Activated B cell treated with CpG ODN at 0.5 μM for 24 hours (primary cell): ENCODE results near the gene TBC1D9. TPM values are rescaled to one million over a fixed set of nuclear protein-coding genes. Genes with fewer than 3 reads are reported as not detected.

ENCODE experiments used
- ATAC-seq: fragments of 200-7000 bp; cut with Tn5 transposase; one replicate; pipeline ENCODE4 v1.10.0; 2021; ENCODE audit warnings: low read depth, mild to moderate bottlenecking, moderate library complexity
- CTCF ChIA-PET: fragments of 350-600 bp; sonication (Branson Sonifier 250); formaldehyde crosslinking; loops from one replicate; lab custom pipeline; 2021; ENCODE audit warnings: antibody characterized with exemption; lab: Charles Lee
- POLR2A ChIA-PET: fragments of 350-600 bp; sonication (Branson Sonifier 250); formaldehyde crosslinking; loops from one replicate; lab custom pipeline; 2021; ENCODE audit warnings: antibody characterized with exemption; lab: Charles Lee
- DNase-seq: peaks from one replicate; pipeline ENCODE4 v3.0.0; 2022
- H3K27ac Mint-ChIP-seq: one replicate; pipeline ENCODE4 v1.8.0; 2020; ENCODE audit warnings: mixed read lengths
- H3K27me3 Mint-ChIP-seq: one replicate; pipeline ENCODE4 v1.8.0; 2021; ENCODE audit warnings: mixed read lengths
- H3K36me3 Mint-ChIP-seq: one replicate; pipeline ENCODE4 v1.8.0; 2021; ENCODE audit warnings: low read depth, mixed read lengths
- H3K4me1 Mint-ChIP-seq: one replicate; pipeline ENCODE4 v1.8.0; 2021; ENCODE audit warnings: mixed read lengths
- H3K4me3 Mint-ChIP-seq: one replicate; pipeline ENCODE4 v1.8.0; 2020; ENCODE audit warnings: mild to moderate bottlenecking, mixed read lengths
- H3K9me3 Mint-ChIP-seq: one replicate; pipeline ENCODE4 v1.8.0; 2020; ENCODE audit warnings: mixed read lengths
- intact Hi-C: fragments of 100-400 bp; cut with micrococcal nuclease; formaldehyde crosslinking; loops from one replicate; pipeline ENCODE4 v1.15.1; 2024
- total RNA-seq: library from RNA; stranded (reverse); gene quantifications from 2 replicates; pipeline ENCODE4 v1.2.3, GENCODE V29; 2022
- TF ChIP-seq, protein P1 (sequence below): fragments of 200-600 bp; IDR thresholded peaks from one replicate; pipeline ENCODE4 v1.8.0; 2022; ENCODE audit warnings: antibody characterized with exemption, mild to moderate bottlenecking

The TBC1D9 gene
- total RNA-seq, 1 donor from 2014 or later: 46.0 TPM

DNA sequence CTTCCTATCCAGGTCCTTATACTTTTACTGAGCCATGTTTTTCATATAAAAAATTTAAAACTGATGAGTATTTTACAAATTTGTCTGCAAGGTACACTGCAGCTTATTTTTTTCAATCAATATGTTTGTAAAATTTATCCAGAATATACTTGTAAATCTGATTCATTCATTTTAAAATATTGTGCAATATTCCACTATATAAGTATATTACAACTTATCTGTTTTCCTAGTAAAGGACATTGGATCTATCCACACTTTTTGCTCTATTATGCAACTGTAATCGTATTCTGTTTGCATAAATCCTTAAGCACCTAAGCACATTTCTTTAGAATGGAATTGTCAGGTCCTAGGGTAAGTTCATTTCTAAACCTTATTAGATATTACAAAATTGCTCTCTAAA is 49.5 kb downstream of the TBC1D9 start:
- ChIA-PET CTCF (interaction anchor here (1.1 kb wide), 1 partner anchor 347 kb away, joined by 3 read pairs; no protein-coding TSS in a partner anchor), POLR2A (no interaction called here)
- Mint-ChIP-seq H3K9me3 (no peaks in the 10 kb centered on the region), H3K27ac (no peak overlapping the region), H3K27me3 (no peaks in the 10 kb centered on the region), H3K4me3 (no peak overlapping the region), H3K36me3 (peaks cover 19% of the 10 kb centered on the region), H3K4me1 (peaks cover 74% of the 10 kb centered on the region)
- DNase-seq (no peak), ATAC-seq (no peak)
- TF ChIP-seq, protein P1, sequence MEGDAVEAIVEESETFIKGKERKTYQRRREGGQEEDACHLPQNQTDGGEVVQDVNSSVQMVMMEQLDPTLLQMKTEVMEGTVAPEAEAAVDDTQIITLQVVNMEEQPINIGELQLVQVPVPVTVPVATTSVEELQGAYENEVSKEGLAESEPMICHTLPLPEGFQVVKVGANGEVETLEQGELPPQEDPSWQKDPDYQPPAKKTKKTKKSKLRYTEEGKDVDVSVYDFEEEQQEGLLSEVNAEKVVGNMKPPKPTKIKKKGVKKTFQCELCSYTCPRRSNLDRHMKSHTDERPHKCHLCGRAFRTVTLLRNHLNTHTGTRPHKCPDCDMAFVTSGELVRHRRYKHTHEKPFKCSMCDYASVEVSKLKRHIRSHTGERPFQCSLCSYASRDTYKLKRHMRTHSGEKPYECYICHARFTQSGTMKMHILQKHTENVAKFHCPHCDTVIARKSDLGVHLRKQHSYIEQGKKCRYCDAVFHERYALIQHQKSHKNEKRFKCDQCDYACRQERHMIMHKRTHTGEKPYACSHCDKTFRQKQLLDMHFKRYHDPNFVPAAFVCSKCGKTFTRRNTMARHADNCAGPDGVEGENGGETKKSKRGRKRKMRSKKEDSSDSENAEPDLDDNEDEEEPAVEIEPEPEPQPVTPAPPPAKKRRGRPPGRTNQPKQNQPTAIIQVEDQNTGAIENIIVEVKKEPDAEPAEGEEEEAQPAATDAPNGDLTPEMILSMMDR: no peak
- intact Hi-C loops: loop anchor here (2.0 to 5.0 kb wide), 2 partner anchors 14 to 36 kb away; no protein-coding TSS in a partner anchor

DNA sequence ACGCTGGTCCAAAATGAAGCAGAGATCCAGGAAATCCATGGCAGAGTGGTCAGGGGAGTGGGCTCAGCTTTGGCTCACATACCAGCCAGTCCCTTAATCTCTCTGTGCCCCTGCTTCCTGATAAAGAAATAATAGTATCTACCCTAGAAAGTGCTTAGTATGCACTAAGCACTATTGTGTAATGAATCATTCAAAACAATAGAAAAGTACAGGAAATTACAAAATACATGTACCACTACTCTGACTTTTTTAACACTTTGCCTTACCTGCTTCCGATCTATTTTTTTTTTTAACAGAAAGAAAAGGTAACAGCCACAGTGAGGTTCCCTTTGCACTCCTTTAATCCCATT is 49.9 kb downstream of the TBC1D9 start:
- Mint-ChIP-seq H3K4me1 (peaks cover 72% of the 10 kb centered on the region), H3K27ac (peak overlapping the region; percentile 56), H3K4me3 (no peak overlapping the region), H3K27me3 (no peaks in the 10 kb centered on the region), H3K9me3 (no peaks in the 10 kb centered on the region), H3K36me3 (peaks cover 23% of the 10 kb centered on the region)
- TF ChIP-seq, protein P1: no peak
- ChIA-PET POLR2A (no interaction called here), CTCF (interaction anchor here (1.1 kb wide), 1 partner anchor 346 kb away, joined by 3 read pairs; no protein-coding TSS in a partner anchor)
- intact Hi-C loops: loop anchor here (2.0 to 5.0 kb wide), 2 partner anchors 15 to 36 kb away; no protein-coding TSS in a partner anchor
- ATAC-seq (no peak), DNase-seq (no peak)

DNA sequence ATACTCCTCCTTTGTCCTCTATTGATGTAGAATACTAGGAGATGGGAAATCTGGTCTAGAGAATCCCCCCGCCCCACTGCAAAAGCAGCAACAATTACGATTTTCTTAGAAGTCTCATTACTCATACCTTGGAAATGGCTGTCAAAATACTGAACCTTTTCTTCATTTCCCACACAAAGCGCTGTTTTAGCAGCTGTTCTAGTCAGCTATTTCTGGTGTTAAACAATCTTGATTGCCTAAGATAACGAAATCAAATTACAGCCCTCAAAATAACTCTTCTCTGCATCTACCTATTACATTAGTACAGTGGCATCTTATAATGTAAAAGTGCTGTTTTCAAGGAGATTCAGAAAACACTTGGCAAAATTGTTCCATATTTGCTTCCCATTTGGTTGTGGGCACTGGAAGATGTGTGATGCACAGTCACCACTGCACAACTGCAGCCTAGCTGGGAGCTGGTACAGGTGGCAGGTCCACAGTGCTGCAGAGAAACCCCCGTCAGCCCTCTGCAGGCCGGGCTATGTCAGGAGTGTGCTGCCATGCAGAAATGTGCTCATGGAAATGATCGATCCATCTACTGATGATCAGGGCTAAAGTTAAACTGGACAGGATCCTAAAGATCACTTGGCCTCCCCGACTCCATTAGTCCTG is 50.4 kb downstream of the TBC1D9 start:
- Mint-ChIP-seq H3K27me3 (no peaks in the 10 kb centered on the region), H3K9me3 (no peaks in the 10 kb centered on the region), H3K4me1 (peaks cover 67% of the 10 kb centered on the region), H3K27ac (peak overlapping the region; percentile 56), H3K36me3 (peaks cover 28% of the 10 kb centered on the region), H3K4me3 (no peak overlapping the region)
- TF ChIP-seq, protein P1: no peak
- CTCF ChIA-PET: interaction anchor here (1.1 kb wide), 1 partner anchor 346 kb away, joined by 3 read pairs; no protein-coding TSS in a partner anchor
- DNase-seq (no peak), ATAC-seq (no peak)
- POLR2A ChIA-PET: no interaction called here
- intact Hi-C loops: loop anchor here (2.0 to 5.0 kb wide), 2 partner anchors 15 to 37 kb away; no protein-coding TSS in a partner anchor

DNA sequence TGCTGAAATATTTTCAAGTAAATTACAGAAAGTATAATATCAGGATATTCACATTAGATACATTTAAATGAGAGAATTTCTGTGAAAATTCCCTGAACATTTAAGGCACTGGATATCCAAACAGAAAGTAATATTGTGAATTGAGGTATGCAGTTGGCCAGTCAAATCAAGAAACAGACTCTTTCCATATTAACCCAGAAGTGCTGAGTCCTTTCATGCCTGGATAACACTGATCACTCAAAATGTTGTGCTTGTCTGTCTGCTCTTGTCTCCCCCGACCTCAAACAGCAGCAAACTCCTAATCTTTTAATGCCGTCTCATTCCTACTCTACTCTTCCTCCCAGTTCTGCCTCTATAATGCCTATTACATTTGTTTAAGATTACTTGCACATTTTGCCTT is 51.2 kb downstream of the TBC1D9 start:
- intact Hi-C loops: loop anchor here (5.0 kb wide), 1 partner anchor 37 kb away; no protein-coding TSS in a partner anchor
- no peak for DNase-seq
- Mint-ChIP-seq H3K27ac (peak overlapping the region; percentile 79), H3K36me3 (peaks cover 31% of the 10 kb centered on the region), H3K4me1 (peaks cover 59% of the 10 kb centered on the region), H3K4me3 (peak overlapping the region; percentile 9), H3K9me3 (no peaks in the 10 kb centered on the region), H3K27me3 (no peaks in the 10 kb centered on the region)
- peak; percentile 58 for ATAC-seq
- ChIA-PET POLR2A (no interaction called here), CTCF (no interaction called here)
- TF ChIP-seq, protein P1: no peak

DNA sequence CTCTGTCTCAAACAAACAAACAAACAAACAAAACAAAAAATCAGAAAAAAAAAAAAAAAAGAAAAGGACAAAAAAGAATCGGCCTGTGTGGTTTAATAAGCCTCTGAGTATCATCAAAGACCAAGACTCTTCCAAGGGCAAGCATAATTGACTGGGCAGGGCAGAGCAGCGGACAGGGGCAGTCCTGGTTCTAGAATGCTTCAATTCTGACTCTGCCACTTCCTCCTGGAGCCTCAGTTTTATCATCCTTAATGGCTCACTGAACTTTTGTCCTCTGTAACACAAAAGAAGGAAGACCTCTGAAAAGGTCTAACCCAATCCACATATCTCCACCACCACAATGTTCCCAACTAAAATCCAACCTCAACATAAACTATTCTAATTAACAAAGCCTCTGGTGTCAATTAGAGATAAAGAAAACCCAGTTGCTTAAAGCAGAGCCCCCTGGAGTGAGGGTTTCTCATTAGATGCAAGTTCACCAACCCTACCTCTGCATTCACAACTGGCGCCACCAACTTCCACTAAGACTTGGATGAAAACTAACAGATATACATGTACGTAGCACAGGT is 51.7 kb downstream of the TBC1D9 start:
- TF ChIP-seq, protein P1: no peak
- H3K4me1 Mint-ChIP-seq: peaks cover 58% of the 10 kb centered on the region
- DNase-seq (no peak), ATAC-seq (no peak)
- intact Hi-C loops: no loop called here
- H3K27ac Mint-ChIP-seq: peak overlapping the region; percentile 79
- POLR2A ChIA-PET: no interaction called here
- CTCF ChIA-PET: no interaction called here
- no peaks in the 10 kb centered on the region for H3K9me3 Mint-ChIP-seq
- H3K36me3 Mint-ChIP-seq: peaks cover 34% of the 10 kb centered on the region
- no peak overlapping the region for H3K4me3 Mint-ChIP-seq
- H3K27me3 Mint-ChIP-seq: no peaks in the 10 kb centered on the region
